ENCODE measurements around the gene SLC1A5.

DNA sequence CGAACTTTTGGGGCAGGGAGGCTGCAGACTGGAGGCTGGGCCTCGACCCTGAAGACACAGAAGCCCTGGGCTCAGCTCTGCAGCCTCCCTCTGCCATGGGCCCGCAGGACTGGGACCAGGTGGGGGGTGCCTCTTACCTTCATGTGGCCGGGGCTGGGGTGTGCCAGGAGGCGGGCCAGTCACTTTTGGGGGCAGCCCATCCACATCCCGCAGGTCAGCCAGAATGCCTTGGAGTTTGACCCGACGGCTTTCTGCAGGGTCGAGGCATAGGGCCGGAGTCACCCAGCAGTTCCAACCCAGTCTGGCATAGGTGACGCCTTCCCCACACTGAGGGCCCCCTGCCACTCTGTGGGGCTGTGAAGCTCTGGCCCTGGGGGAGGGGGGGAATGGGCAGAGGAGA is 60.6 kb downstream of the SLC1A5 start:
- TF ChIP-seq CTCF (IDR thresholded peaks at IDR 0.05; ENCODE audit: low read length) = no peak
- no peak for TF ChIP-seq EZH2 (IDR thresholded peaks at IDR 0.05; ENCODE audit: borderline replicate concordance, low read length)
